H4 (cell line): ENCODE results near the gene CFAP58. TPM values are rescaled to one million over a fixed set of nuclear protein-coding genes. Genes with fewer than 3 reads are reported as not detected.
"Not testable (repeated sequence)": the region's sequence is repeated elsewhere in the genome, so short reads cannot be mapped to it uniquely, and the experiment has no call there.

ENCODE experiments used
- DNase-seq: peaks from one replicate; pipeline ENCODE4 v3.0.0-alpha.2; 2015; ENCODE audit warnings: low spot score
- total RNA-seq: library from RNA; depleted of rRNA; stranded (reverse); fragments of >200 nt; shearing (Covaris generic); gene quantifications from 2 replicates; pipeline ENCODE4 v1.2.3, GENCODE V29; 2014

The CFAP58 gene
- total RNA-seq, 1 experiment from 2014 or later: 0.12 TPM

- no peak for DNase-seq
Measured at GRCh38 chr10:104433669-104434068, 80.0 kb downstream of the CFAP58 start.

GRCh38 chr10:104434601-104435000, 81.0 kb downstream of the CFAP58 start:
- no peak for DNase-seq

- no peak for DNase-seq
Measured at GRCh38 chr10:104435822-104436221, 82.2 kb downstream of the CFAP58 start.

GRCh38 chr10:104437226-104437625, 83.6 kb downstream of the CFAP58 start:
- DNase-seq: no peak

- DNase-seq: no peak
Measured at GRCh38 chr10:104440221-104440620, 86.6 kb downstream of the CFAP58 start.

- DNase-seq: peak; percentile 75
Measured at GRCh38 chr10:104441329-104442000, 87.8 kb downstream of the CFAP58 start.

GRCh38 chr10:104445359-104445758, 91.7 kb downstream of the CFAP58 start:
- DNase-seq: peak; percentile 37

- DNase-seq: no peak
Measured at GRCh38 chr10:104446151-104446550, 92.5 kb downstream of the CFAP58 start.

- DNase-seq: no peak
Measured at GRCh38 chr10:104447331-104447730, 93.7 kb downstream of the CFAP58 start.

GRCh38 chr10:104447906-104448305, 94.3 kb downstream of the CFAP58 start:
- DNase-seq: no peak

GRCh38 chr10:104449391-104449790, 95.8 kb downstream of the CFAP58 start:
- no peak for DNase-seq

GRCh38 chr10:104450490-104450889, 96.9 kb downstream of the CFAP58 start:
- no peak for DNase-seq

- DNase-seq: no peak
Measured at GRCh38 chr10:104450954-104451353, 97.3 kb downstream of the CFAP58 start.

GRCh38 chr10:104452977-104453376, 99.3 kb downstream of the CFAP58 start:
- no peak for DNase-seq

GRCh38 chr10:104456802-104457542, 103.3 kb downstream of the CFAP58 start:
- no peak for DNase-seq

- no peak for DNase-seq
Measured at GRCh38 chr10:104457543-104457828, 103.9 kb downstream of the CFAP58 start.

- DNase-seq: not testable (repeated sequence)
Measured at GRCh38 chr10:104465575-104465974, 111.9 kb downstream of the CFAP58 start.

- DNase-seq: not testable (repeated sequence)
Measured at GRCh38 chr10:104468818-104469217, 115.2 kb downstream of the CFAP58 start.

GRCh38 chr10:104472505-104472904, 118.9 kb downstream of the CFAP58 start:
- DNase-seq: peak; percentile 17

- DNase-seq: no peak
Measured at GRCh38 chr10:104472957-104473745, 119.5 kb downstream of the CFAP58 start.

- DNase-seq: no peak
Measured at GRCh38 chr10:104478380-104478779, 124.7 kb downstream of the CFAP58 start.

GRCh38 chr10:104479906-104480593, 126.4 kb downstream of the CFAP58 start:
- no peak for DNase-seq
